Colonic mucosa (tissue), 4 donors: Measurements from ENCODE around the gene DLGAP4. TPM values are rescaled to one million over a fixed set of nuclear protein-coding genes. Genes with fewer than 3 reads are reported as not detected.

Experiments
- DNase-seq: peaks from one replicate; pipeline ENCODE4 v3.0.0-alpha.2; 2020
- H3K27ac ChIP-seq: fragments of 200-600 bp; one replicate; pipeline ENCODE4 v1.8.0; 2021
- H3K27me3 ChIP-seq: fragments of 200-600 bp; one replicate; pipeline ENCODE4 v1.8.0; 2021
- H3K36me3 ChIP-seq: fragments of 200-600 bp; one replicate; pipeline ENCODE4 v1.8.0; 2021
- H3K4me1 ChIP-seq: fragments of 200-600 bp; one replicate; pipeline ENCODE4 v1.8.0; 2021; ENCODE audit warnings: mild to moderate bottlenecking
- H3K4me3 ChIP-seq: fragments of 200-600 bp; one replicate; pipeline ENCODE4 v1.8.0; 2021
- H3K9ac ChIP-seq, 2 donors: one replicate each; pipeline ENCODE4 v1.7.0; 2013; ENCODE audit warnings: control low read depth in 2 of 2, low read depth in 2 of 2, low read length in 2 of 2
- H3K9me3 ChIP-seq: fragments of 200-600 bp; one replicate; pipeline ENCODE4 v1.8.0; 2021
- intact Hi-C: fragments of 100-400 bp; cut with DNase I; formaldehyde crosslinking; loops from one replicate; pipeline ENCODE4 v1.14.1; 2022
- total RNA-seq, 2 donors: library from RNA; stranded (reverse); fragmentation: NEBNext Ultra II Directional in 1 of 2; extraction: Animal tissue kit (Norgen Biotek cat#: 25700) in 1 of 2; gene quantifications; one replicate each; pipeline ENCODE4 v1.2.1, GENCODE V29; 2021
- TF ChIP-seq, protein P1 (sequence below): fragments of 200-600 bp; IDR thresholded peaks from one replicate; pipeline ENCODE4 v1.8.0; 2022; ENCODE audit warnings: antibody characterized with exemption, mild to moderate bottlenecking
- donor health status: healthy.
- donor health status: DM: no; HTN: no; CAD: no.
- donor health status: DM: no; HTN: no; CAD: no.

Gene DLGAP4
- total RNA-seq, 2 donors from 2014 or later = 43.1 to 48.6 TPM

DNA sequence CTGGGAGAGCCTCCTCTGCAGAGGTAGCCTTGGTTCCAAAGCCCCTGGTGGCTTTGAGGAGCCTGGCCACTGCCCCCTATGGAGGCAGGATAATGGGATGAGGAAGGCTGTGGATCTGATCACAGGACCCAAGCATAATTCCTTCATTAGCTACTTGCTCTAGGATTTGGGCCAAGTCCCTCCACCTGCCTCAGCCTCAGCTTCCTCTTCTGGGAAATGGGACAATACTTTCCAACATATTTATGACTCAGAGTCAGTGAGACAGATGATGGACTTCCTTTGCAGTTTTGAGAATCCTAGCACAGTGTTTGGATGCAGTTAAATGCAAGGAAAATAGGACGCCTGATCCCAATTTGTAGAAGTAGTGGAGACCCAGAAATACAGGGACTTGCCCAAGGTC, 171.3 kb downstream of the DLGAP4 start:
- TF ChIP-seq, protein P1, sequence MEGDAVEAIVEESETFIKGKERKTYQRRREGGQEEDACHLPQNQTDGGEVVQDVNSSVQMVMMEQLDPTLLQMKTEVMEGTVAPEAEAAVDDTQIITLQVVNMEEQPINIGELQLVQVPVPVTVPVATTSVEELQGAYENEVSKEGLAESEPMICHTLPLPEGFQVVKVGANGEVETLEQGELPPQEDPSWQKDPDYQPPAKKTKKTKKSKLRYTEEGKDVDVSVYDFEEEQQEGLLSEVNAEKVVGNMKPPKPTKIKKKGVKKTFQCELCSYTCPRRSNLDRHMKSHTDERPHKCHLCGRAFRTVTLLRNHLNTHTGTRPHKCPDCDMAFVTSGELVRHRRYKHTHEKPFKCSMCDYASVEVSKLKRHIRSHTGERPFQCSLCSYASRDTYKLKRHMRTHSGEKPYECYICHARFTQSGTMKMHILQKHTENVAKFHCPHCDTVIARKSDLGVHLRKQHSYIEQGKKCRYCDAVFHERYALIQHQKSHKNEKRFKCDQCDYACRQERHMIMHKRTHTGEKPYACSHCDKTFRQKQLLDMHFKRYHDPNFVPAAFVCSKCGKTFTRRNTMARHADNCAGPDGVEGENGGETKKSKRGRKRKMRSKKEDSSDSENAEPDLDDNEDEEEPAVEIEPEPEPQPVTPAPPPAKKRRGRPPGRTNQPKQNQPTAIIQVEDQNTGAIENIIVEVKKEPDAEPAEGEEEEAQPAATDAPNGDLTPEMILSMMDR = no peak
- no peak overlapping the region for H3K9ac ChIP-seq
- H3K4me3 ChIP-seq = no peak overlapping the region
- no peaks in the 10 kb centered on the region for H3K9me3 ChIP-seq
- H3K27me3 ChIP-seq = no peaks in the 10 kb centered on the region
- no peak overlapping the region for H3K27ac ChIP-seq
- intact Hi-C loops = no loop called here
- DNase-seq = no peak
- H3K36me3 ChIP-seq = no peaks in the 10 kb centered on the region
- peaks cover 3% of the 10 kb centered on the region for H3K4me1 ChIP-seq

DNA sequence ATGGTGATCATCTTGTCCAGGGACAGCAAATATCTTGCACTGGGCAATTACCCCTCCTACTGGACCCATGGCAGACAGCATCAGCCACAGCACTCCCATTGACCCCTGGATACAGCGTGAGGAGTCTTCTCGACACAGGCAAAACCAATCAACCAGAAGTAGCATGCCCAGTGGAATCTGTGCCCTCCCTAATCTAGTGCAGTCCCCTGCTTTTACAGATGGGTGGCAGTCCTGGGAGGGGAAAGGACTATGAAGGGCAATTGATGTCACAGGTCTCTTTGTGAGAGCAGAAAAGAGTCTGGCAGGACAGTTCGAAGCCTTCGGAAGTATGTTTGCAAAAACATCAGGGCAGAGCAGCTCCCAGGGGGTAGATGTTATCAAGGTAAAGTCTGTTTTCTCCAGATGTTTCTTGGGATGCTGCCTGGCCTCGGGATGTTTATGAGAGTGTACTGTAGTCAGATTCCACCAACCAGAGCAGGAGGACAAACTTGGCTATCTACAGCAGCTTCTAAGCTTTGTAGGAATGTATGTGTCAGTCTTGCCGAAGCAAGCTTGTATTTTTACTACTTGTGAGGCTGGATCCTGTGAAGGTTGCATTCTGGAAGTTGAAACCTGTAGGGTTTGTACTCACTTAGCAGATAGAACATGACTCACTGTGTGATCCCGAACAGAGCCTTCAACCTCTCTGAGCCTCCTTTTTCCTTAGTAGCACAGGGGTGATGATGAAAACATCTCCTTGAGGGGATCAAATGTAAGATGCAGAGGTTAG, 172.2 kb downstream of the DLGAP4 start:
- Histone ChIP-seq H3K27ac (no peak overlapping the region), H3K9me3 (no peaks in the 10 kb centered on the region), H3K36me3 (no peaks in the 10 kb centered on the region), H3K9ac (no peak overlapping the region), H3K4me3 (no peak overlapping the region), H3K27me3 (no peaks in the 10 kb centered on the region), H3K4me1 (peaks cover 3% of the 10 kb centered on the region)
- DNase-seq = no peak
- intact Hi-C loops = no loop called here
- TF ChIP-seq, protein P1 = no peak

DNA sequence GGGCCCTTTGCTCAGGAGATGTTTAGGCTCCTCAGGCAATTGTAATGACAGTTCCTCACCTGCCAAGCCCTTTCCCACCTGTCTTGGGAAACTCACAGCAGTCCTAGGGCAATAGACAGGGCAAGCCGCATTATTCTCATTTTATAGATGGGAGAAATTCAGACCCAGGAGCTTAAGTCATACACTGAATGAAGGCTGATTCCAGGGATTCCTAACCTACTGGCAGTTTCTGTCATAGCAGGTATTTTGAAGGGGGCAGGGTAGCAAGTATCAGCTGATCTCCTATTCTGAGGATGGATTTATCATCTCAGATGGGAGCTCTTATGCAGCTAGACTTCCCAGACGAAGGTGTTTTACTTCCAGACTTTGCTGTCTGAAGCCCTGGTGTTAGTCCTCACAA, 173.8 kb downstream of the DLGAP4 start:
- Histone ChIP-seq H3K4me1 (peaks cover 3% of the 10 kb centered on the region), H3K27ac (no peak overlapping the region)
- intact Hi-C loops = no loop called here

DNA sequence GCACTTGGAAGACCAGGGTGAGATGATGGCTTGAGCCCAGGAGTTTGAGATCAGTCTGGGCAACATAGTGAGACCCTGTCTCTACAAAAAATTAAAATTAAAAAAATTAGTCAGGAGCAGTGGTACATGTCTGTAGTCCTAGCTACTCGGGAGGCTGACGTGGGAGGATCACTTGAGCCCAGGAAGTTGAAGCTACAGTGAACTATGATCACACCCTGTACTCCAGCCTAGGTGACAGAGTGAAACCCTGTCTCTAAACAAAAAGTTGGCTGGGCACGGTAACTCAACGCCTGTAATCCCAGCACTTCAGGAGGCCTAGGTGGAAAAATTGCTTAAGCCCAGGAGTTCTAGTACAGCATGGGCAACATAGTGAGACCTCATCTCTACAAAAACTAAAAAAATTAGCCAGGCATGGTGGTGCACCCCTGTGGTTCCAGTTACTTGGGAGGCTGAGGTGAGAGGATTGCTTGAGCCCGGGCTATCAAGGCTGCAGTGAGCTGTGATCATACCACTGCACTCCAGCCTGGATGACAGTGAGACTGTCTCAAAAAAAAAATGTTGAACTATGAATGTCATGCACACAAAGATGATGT, 174.4 kb downstream of the DLGAP4 start:
- Histone ChIP-seq H3K4me3 (no peak overlapping the region), H3K27me3 (no peaks in the 10 kb centered on the region), H3K9ac (no peak overlapping the region), H3K36me3 (no peaks in the 10 kb centered on the region), H3K27ac (no peak overlapping the region), H3K9me3 (no peaks in the 10 kb centered on the region), H3K4me1 (peaks cover 3% of the 10 kb centered on the region)
- TF ChIP-seq, protein P1 = no peak
- intact Hi-C loops = no loop called here
- no peak for DNase-seq

More for the DNA sequence above, 173.8 kb downstream of the DLGAP4 start:
- no peaks in the 10 kb centered on the region for H3K9me3 ChIP-seq
- no peak overlapping the region for H3K9ac ChIP-seq
- no peaks in the 10 kb centered on the region for H3K36me3 ChIP-seq
- no peaks in the 10 kb centered on the region for H3K27me3 ChIP-seq
- no peak overlapping the region for H3K4me3 ChIP-seq
- TF ChIP-seq, protein P1 = no peak
- DNase-seq = no peak

DNA sequence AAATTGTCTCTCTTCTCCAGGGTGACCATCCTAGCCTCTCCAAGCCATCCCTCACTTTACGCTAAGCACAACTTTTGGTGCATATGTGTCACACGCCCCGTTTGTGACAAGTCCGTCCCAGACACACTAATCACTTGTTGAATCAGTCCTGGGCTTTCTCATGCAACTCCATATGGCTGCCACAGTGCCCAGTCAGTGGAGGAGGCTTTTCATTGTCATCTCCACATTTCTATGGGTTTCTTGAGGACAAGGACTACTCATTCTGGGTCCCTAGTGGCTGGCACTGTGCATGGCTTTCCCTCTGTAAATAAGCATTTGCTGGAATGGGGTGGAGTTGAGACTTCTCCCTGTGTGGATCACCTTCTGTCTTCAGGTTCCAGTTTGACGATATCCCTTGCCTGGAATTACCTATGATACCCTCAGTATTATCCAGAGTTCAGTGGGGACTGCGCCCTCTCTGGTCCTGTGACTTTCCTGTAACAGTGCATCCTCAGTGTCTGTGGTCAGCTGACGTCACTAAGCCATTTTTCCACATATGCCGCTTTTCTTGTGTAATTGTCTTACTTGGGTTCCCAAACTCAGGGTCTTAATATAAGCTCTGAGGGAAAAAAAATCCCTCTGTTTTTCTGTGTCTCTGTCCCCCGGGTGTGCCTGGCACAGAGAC, 175.4 kb downstream of the DLGAP4 start:
- H3K36me3 ChIP-seq = no peaks in the 10 kb centered on the region
- H3K27me3 ChIP-seq = no peaks in the 10 kb centered on the region
- no peak overlapping the region for H3K27ac ChIP-seq
- DNase-seq = no peak
- H3K4me1 ChIP-seq = peaks cover 3% of the 10 kb centered on the region
- intact Hi-C loops = no loop called here
- TF ChIP-seq, protein P1 = no peak
- H3K9ac ChIP-seq = no peak overlapping the region
- H3K9me3 ChIP-seq = no peaks in the 10 kb centered on the region
- H3K4me3 ChIP-seq = no peak overlapping the region
